GM21786 (cell line): ENCODE measurements around the gene FADS1.

Experiments
- ATAC-seq: cut with Tn5 transposase; IDR thresholded peaks from one replicate; pipeline ENCODE4 v1.9.1; 2021; ENCODE audit not compliant: unreplicated experiment

The FADS1 gene

DNA sequence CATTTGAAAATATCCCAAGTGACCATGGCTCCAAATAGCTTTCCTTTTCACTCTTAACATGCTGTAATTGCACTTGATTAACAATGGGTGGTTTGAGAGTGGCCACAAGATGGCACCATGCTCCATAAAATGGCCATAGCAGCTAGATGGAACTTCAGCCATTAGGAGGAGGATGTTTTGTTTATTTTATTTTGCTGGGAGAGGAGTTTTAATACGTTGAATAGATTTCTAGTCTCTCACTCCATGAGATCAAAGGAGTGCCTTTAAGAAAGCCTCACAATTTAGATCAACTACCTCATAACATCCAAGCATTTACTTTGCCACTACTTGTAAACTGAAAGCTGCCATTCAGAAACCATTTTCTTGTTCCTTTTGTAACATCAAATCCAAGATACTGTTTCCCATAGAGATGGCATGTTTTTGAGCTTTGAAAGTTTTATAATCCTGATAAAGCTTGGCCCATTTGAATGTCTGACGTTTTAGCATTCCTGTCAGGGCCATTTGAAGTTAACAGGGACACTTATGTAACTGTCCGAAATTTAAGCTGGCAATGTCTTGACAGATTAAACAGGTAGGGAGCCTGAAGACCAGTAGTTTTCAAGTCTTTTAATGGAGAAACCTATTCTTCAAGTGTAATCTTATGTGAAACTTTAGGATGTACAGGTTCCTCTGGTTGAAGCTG is 19.4 kb downstream of the FADS1 start:
- ATAC-seq, result no peak

DNA sequence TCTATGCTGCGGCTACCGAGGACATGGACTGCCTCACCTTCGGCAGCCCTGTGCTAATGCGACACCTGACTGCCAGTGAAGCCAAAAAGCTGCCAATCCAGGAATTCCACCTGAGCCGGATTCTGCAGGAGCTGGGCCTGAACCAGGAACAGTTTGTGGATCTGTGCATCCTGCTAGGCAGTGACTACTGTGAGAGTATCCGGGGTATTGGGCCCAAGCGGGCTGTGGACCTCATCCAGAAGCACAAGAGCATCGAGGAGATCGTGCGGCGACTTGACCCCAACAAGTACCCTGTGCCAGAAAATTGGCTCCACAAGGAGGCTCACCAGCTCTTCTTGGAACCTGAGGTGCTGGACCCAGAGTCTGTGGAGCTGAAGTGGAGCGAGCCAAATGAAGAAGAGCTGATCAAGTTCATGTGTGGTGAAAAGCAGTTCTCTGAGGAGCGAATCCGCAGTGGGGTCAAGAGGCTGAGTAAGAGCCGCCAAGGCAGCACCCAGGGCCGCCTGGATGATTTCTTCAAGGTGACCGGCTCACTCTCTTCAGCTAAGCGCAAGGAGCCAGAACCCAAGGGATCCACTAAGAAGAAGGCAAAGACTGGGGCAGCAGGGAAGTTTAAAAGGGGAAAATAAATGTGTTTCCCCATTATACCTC is 20.8 kb downstream of the FADS1 start:
- ATAC-seq, result no peak

DNA sequence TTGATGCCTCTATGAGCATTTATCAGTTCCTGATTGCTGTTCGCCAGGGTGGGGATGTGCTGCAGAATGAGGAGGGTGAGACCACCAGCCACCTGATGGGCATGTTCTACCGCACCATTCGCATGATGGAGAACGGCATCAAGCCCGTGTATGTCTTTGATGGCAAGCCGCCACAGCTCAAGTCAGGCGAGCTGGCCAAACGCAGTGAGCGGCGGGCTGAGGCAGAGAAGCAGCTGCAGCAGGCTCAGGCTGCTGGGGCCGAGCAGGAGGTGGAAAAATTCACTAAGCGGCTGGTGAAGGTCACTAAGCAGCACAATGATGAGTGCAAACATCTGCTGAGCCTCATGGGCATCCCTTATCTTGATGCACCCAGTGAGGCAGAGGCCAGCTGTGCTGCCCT is 21.3 kb downstream of the FADS1 start:
- no peak for ATAC-seq

DNA sequence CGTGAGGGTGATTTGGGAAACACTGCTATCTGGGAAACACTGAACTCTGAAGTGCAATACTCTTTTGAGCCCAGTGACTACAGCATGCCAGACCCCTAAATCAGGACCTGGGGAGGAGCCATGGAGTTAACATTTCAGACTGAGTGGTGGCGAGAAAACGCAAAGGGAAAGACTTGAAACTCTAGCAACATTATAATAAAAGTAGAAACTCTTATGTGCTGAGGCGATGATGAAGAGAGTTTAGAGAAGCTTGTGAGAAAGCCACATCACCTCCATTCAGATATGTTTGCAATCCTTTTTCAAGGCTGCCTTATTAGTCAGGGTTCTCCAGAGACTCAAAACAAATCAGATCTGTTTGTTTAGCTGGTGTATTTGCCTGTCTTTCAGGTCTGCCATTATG is 22.2 kb downstream of the FADS1 start:
- no peak for ATAC-seq

DNA sequence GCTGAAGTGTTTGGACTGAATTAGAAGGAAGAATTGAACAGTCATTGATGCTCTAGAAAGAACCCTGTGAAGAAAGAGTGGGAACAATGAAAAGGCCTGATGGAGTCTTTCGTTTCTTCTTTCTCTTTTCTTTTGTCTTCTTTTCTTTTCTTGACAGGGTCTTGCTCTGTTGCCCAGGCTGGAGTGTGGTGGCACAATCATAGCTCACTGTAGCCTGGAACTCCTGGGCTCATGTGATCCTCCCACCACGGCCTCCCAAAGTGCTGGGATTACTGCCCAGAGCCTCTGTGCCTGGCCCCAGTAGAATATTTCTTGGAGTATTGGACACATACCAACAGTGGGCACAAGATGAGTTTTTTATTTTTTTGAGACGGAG is 23.0 kb downstream of the FADS1 start:
- no peak for ATAC-seq

DNA sequence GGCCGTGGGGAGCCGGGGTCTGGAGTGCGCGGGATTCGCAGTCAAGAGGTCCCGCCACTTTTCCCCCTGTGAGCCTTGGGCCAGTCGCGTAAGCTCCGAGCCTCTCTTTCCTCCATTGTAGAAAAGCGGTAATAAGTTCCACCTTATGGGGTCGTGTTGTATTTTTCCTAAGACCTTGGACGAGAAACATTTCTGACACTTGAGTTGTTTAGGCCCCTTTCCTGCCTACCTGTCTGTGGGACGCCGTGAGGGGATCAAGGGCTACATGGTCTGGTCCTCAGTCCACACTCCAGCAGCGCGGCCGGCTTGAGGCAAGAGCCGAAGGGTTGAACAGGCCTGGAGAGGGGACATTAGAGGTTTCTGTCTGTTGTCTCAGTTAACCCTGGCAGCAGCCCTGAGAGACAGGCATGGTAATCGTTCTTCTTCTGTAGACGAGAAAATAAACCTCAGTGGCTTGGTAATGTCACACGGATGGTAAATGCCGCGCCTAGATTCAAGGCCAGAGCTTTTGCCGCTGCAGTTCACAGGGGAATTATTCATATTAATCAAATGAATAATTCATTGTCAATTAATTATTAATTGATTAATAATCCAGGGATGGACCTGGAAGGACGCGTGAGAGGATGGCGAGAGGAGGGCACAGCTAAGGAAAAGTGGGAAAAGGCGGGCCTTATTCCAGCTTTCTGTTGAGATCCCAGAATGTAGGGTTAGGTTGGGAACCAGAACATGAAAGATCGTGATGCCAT is 23.5 kb downstream of the FADS1 start:
- no peak for ATAC-seq

DNA sequence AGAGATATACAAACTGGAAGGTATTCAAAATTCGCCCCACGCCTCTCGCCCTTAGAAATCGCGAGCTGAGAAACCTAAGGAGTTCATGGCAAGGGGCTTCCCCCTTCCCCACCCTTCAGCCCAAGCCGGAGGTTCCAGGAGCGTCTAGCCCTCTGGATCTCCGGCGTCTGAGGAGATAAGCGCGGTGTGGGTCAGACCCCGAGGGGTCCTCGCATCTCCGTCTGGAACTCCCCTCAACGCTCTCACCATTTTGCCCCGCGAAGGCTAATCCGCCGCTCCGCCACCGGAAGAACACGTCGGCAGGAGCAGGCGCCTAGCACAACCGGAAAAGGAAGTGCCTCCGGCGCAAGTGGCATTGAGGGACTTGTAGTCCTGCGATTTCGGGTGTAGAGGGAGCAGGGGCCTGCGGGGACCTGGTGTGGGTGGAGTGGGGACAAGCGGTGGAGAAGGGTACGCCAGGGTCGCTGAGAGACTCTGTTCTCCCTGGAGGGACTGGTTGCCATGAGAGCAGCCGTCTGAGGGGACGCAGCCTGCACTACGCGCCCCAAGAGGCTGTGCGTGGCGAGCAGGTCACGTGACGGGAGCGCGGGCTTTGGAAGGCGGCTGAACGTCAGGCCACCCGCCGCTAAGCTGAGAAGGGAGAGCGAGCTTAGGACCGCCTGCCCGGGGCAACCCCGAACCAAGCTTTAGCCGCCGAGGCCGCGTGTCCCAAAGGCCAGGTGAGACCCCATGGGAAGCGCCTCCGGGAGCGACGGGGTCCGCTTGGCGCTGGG is 24.3 kb downstream of the FADS1 start, which contains the start of the genes FEN1 and TMEM258:
Gene FEN1, plus strand, starts transcription at position 602 of the 773 bp plus-strand sequence. CDS start 2,451 bp downstream, outside the sequence.
Gene TMEM258, minus strand, starts transcription at position 290 of the 773 bp plus-strand sequence. Its CDS starts 41 bp downstream, at position 249.
- peak; percentile 83 for ATAC-seq

DNA sequence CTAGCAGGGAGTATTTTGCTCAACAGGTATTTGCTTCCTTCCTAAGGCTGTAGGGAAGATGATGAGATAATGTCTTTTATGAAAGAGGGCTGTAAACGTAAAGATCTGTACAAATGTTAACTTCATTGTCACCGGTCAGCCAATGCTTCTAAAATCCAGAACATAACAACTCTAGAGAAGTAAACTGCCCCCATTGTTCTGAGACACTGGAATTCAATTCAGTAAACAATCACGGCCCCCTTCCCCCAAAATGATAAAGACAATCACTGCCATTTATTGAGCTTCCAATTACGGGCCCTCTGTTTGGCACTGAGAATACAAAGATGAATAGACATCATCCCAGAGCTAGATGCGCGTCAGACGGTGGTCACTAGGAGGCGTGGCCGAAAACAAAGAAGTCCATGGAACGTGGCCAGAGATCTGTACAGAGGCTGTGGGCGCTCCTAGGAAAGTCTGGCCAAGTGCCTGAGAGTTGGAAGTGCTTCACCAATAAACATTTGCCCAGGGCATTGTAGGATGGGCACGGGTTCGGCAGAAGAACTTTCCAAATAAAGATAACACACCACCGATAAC is 25.0 kb downstream of the FADS1 start:
- no peak for ATAC-seq

DNA sequence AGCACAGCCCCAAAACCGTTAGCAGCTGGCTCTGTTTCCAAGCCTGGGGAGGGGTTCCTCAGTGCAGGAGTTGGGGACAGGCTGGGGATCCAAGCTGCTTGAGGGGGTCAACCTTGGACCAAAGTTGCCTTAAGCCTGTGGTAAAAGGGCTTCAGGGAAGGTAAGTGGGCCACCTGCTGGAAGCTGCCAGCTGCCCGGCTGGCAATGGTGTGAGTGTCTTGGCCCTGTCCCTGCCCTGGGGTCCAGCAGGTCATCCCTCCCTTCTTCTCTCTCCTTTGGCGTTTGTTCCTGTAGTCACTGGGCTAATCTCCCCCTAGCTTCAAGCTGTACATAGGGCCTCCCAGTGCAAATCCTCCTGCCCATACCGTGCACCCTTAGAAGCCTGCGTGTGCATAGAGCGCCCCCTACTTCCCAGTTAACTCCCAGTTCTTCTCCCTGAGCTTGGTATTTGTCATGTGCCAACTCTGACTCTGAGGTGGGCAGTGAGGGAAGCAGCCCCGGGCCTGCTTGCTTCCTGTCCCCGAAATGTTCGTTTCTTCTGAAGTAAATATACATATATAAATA is 28.8 kb downstream of the FADS1 start:
- no peak for ATAC-seq

DNA sequence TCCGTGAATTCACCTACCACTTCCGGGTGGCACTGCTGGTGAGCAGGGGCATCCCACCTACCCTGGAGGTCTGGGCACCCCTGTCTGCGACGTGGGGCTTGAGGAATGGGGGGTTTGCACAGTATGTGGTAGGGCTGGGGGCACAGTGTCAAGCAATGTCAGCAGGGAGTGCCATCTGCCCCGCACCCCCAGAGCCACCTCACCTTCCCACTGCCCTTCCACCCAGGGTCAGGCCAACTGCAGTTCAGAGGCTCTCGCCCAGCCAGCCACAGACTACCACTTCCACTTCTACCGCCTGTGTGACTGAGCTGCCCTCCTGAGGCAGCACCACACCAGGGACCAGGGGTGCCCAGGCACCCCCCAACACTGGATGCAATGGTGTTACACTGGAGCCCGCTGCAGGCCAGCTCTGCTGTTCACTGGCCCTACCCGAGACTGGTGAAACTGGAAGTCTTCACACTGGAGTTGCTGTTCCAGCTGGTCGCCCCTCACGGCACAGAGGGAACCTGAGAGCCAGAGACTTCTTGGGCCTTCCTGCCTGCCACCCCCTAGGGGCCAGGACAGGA is 30.9 kb downstream of the FADS1 start:
- no peak for ATAC-seq

DNA sequence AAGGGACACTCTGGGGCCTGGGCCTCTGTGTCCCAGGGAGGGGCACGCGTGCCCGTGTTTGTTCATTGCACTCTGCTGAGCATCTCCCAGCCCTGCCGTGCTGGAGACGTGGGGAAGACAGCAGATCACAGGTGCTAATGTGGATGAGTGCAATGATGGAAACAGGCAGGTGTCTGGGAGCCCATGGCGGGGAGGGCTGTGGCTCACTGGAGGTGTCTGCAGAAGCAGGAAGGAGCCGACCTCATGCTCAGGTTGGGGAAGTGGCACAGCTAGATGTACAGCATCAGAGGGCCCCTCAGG is 32.3 kb downstream of the FADS1 start:
- no peak for ATAC-seq

DNA sequence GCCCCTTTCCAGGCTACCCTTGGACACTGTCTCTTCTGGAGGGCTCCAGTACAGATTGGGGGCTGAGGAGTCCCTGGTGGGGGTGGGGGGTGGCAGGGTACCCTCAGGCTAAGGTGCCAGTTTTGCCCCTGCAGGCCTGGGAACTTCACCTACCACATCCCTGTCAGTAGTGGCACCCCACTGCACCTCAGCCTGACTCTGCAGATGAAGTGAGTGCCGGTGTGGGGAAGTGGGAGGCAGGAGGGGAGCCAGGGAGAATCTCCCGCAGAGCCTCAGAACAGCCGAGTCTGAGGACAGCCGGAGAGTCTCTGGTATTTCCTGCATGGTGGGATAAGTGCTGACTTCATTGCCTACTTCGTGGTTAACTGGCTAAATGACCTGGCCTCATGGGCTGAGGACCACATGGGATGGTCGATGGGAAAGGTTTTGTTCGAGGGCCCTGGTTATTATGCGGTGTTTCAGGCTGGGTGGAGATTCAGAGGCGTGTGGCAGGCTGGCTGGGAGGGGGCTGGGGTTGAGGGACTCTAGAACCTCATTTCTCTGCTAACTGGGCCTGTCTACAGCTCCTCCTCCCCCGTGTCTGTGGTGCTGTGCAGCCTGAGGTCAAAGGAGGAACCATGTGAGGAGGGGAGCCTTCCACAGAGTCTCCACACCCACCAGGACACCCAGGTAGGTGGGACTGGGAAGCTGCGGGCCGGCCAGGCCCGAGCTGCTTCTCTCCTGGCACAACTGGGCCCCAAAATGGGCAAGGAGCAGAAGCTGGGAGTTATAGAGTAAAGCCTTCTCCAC is 32.9 kb downstream of the FADS1 start:
- ATAC-seq, result no peak

DNA sequence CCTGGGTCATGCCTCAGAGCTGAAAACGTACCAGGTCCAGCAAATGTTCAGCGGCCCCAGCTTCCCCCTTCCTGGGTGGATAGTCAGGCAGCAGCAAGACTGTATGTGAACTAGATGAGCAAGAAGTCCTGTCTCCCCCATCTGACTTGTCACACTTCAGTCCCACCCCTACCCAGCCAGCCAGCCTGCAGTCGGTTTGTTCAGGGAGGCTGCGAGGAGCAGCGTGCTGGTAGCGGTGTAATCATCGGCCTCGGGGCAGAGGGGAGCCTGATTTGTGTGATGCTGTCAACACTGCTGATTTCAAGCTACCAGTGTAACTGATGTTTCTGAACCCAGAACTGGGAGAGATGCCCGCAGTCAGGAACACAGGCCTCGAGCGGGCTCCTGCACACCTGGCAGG is 34.0 kb downstream of the FADS1 start:
- ATAC-seq, result no peak

DNA sequence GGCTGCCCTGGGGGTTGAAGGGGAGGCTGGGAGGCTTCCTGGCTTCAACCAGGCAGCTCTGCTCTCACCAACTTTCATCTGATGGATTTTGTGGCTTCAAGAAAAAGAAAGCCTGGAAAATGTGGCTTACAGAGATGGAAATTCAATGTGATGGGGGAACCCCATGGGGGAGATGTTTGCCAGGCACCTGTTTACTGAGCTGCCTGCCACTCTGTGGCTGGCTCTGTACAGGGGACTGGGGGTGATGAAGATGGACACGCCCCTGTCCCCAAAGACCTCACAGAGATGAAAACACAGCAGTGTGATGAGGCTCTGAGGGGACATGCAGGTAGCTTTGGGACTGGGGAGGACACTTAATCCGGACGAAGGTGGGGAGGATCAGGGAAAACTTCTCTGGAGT is 34.5 kb downstream of the FADS1 start:
- ATAC-seq, result no peak

DNA sequence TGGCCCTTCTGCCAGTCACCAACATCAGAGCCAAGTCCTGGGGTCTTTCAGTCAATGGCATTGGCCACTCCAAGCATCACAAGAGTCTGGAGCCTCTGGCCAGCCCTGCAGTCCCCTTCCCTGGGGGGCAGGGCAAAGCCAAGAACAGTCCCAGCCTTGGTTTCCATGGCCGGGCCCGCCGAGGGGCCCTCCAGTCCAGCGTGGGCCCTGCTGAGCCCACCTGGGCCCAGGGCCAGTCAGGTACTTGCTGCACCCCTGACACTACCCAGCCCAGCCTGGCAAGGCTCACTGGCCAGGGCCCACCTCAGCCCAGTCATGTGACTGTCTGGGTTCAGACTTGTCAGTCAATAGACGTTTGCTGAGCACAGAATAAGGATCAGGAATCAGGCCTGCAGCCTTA is 35.2 kb downstream of the FADS1 start:
- ATAC-seq, result no peak

DNA sequence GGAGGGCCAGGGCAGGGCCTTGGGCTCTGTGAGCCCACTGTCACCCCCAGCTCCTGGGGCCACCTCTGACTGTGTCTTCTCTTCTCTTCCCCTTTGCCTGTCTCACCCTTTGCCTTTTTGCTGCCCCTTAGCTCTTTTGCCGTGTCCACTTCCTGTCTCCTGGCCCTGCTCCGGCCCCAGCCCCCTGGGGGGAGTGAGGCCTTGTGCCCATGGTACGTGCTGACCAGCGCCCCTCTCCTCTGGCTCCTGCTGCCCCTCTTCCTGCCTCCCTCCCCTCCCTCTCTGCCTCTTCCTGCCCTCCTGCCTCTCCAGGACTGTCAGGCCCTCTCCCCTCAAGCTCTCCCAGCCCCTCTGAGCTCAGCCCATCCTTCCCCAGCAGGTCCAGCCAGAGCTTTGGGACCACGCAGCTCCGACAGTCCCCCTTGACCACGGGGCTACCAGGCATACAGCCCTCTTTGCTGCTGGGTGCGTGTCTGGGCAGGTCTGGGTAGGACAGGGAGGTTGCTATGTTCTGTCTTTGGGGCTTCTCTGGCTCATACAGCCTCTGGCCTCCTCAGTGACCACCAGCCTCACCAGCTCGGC is 36.1 kb downstream of the FADS1 start:
- no peak for ATAC-seq

DNA sequence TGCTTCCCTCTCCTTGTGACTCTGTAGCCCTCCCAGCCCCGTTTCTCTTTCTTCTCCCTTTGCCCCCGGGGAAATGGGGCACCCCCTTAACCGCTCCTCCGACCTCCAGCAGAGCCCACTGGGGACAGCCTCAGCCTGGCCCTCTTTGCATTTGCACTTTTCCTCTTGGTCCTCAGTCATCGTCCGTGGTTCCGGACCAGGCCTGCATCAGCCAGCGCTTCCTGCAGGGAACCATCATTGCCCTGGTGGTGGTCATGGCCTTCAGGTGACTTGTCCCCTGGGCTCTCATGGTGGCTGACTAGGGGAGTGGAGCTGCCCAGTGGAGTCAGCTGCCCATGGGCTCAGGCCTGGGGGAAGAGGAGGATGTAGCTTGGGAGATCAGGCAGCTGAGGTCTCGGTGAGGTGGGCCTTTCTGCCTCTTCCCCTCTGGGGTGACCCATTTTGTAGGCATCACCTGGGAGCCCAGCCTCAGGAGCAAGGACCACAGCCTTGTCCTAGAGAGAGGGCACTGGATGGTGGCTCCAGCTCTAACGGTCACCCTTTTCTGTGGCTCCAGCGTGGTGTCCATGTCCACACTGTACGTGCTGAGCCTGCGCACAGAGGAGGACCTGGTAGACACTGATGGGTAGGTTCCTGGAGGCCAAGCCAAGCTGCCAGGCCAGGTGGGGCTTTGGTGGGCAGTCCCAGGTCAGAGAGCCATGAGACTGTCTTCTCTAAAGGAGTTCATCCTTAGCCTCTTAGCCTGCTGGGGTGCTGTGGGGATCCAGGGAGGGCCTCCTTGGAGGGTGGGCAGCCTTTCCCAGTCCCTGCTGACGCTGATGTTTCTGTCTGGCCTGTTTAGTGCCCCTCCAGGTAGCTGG is 36.9 kb downstream of the FADS1 start:
- no peak for ATAC-seq

DNA sequence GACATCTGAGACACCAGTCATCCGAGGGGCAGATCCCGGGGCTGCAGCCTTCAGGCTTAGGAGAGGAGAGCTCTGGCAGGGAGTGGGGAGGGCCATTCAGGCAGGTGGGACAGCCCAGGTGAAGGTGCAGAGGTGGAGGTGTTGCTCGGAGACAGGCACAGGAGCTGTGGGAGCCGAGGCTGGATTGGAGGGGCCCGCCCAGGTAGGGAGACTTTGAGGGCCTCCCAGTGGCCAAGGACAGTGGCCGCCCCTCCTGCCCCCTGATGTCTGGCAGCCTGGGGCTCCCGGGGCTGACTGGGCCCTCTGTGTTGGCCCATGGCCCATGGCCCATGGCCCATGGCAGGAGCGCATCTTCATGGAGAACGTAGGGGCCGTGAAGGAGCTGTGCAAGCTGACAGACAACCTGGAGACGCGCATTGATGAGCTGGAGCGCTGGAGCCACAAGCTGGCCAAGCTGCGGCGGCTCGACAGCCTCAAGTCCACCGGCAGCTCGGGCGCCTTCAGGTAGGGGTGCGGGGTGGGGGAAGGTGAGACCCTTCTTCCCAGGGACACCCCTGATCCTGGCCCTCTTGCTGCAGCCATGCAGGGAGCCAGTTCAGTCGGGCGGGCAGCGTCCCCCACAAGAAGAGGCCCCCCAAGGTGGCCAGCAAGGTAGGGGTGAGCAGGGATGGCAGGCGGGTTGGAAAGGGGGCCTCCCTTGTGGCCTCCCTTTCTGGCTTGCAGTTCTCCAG is 37.7 kb downstream of the FADS1 start:
- ATAC-seq, result no peak
